ENCODE measurements around the gene MMS22L.

GRCh38 chr6:97203343-97203742 is 79.7 kb downstream of the MMS22L start:
- TF ChIP-seq POLR2AphosphoS5 (IDR thresholded peaks at IDR 0.05; ENCODE audit: borderline replicate concordance, low read depth, low read length) (no peak), EZH2 (IDR thresholded peaks at IDR 0.05) (no peak), FOXP2 (optimal IDR thresholded peaks at IDR 0.05; ENCODE audit: control extremely low read depth, extremely low read length, insufficient read depth) (peak; percentile 36)
